Karpas-422 (cell line): ENCODE results near the gene SOSTDC1. TPM values are rescaled to one million over a fixed set of nuclear protein-coding genes. Genes with fewer than 3 reads are reported as not detected.

ENCODE experiments used
- small RNA-seq: library from RNA; depleted of rRNA; stranded (forward); fragments of <200 nt; gene quantifications from one replicate; pipeline ENCODE3, GENCODE V24; 2014
- total RNA-seq: library from RNA; depleted of rRNA; stranded (reverse); fragments of >200 nt; shearing (Covaris generic); gene quantifications from 2 replicates; pipeline ENCODE4 v1.2.3, GENCODE V29; 2014; ENCODE audit warnings: low replicate concordance; rRNA removed

The SOSTDC1 gene
- total RNA-seq, 1 experiment from 2014 or later, result not detected

Small RNAs within 50 kb of the gene (small RNA-seq; reads per million reads assigned to genes)
- not detected for gene AC005014.3

Other genes starting within 250 kb of the SOSTDC1 start
- gene CRPPA, start 44.2 kb downstream of the SOSTDC1 start, total RNA-seq, result 0.07 TPM in 1 of 2 replicates, not detected in the other
- not detected in 2 replicates for gene LRRC72, start 61.1 kb upstream of the SOSTDC1 start, total RNA-seq
- gene ANKMY2, start 180.0 kb upstream of the SOSTDC1 start, total RNA-seq, result 25.1 and 34.5 TPM in 2 replicates
- 122 and 163 TPM in 2 replicates for gene BZW2, start 180.4 kb upstream of the SOSTDC1 start, total RNA-seq